GM12874 (cell line): ENCODE data around the gene CEP63.

Source experiments
- TF ChIP-seq, protein P1 (sequence below): IDR thresholded peaks from 2 replicates; pipeline ENCODE4 v1.5.1; 2011; ENCODE audit warnings: low read depth, mild to moderate bottlenecking, control low read depth, low read length, moderate library complexity; ENCODE audit not compliant: insufficient read depth

Gene CEP63

DNA sequence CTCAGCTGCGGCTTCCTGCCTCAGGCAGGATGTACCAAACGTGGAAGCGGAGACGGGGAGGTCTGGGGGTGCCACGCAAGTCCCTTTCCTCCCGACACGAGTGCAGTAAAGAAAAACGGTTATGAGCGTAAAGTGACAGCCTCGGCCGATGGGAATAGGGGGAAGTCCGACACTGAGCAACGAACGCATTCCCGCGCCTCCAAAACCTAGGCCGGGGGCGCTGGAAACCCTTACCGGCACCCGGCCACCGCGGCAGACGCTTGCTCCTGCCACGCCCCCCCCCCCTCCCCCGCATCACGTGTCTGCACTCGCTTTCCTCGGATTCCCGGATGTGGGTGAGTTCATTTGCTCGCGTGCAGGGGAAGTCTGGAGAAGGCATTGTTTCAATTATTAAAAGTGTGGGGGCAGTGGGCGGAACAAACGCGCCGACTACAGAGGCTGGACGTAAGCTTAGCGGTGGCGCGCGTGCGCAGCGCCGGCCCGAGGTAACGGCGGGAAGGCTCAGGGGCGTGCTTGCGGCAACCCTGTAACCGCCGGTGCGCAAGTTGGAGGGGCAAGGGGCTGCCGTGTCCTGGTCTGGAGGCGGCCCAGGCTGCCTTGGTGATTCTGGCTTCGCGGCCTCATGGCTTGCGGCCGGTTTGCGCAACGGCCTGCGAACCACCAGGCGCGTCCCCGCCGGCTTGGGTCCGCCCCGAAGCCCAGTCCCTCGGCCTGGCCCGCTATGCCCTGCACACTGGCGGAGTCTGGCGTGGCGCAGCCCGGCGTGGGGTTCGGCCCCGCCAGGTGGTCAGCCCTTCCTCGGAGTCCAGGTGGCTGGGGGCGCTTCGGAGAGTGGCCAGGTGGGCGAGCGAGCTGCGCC lies at the start of gene CEP63, which contains the start of gene ANAPC13:
TSS of gene CEP63 (plus strand) at position 340 of the 859 bp plus-strand sequence. CDS start 9,264 bp downstream, outside the sequence.
TSS of gene ANAPC13 (minus strand) at position 268 of the 859 bp plus-strand sequence. CDS start 3,081 bp downstream, outside the sequence.
- TF ChIP-seq, protein P1, sequence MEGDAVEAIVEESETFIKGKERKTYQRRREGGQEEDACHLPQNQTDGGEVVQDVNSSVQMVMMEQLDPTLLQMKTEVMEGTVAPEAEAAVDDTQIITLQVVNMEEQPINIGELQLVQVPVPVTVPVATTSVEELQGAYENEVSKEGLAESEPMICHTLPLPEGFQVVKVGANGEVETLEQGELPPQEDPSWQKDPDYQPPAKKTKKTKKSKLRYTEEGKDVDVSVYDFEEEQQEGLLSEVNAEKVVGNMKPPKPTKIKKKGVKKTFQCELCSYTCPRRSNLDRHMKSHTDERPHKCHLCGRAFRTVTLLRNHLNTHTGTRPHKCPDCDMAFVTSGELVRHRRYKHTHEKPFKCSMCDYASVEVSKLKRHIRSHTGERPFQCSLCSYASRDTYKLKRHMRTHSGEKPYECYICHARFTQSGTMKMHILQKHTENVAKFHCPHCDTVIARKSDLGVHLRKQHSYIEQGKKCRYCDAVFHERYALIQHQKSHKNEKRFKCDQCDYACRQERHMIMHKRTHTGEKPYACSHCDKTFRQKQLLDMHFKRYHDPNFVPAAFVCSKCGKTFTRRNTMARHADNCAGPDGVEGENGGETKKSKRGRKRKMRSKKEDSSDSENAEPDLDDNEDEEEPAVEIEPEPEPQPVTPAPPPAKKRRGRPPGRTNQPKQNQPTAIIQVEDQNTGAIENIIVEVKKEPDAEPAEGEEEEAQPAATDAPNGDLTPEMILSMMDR: no peak

DNA sequence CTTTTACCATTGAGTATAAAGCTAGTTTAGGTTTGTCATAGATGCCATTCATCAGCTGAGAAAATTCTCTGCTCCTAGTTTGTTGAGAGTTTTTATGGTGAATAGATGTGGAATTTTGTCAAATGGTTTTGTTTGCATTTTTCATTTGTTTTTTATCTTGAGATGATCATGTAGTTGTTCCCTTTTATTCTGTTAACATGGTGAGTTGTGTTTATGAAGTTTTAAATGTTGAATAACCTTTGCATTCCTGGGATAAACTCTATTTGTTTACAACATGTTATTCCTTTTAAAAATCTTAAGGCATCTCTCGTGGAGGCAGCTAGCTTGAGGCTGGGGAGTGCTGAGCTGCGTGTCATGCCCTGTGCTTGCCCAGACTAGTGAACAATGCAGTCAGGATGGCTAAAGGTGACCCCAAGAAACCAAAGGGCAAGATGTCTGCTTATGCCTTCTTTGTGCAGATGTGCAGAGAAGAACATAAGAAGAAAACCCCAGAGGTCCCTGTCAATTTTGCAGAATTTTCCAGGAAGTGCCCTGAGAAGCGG lies 48.6 kb upstream of the CEP63 start:
- TF ChIP-seq, protein P1: no peak

DNA sequence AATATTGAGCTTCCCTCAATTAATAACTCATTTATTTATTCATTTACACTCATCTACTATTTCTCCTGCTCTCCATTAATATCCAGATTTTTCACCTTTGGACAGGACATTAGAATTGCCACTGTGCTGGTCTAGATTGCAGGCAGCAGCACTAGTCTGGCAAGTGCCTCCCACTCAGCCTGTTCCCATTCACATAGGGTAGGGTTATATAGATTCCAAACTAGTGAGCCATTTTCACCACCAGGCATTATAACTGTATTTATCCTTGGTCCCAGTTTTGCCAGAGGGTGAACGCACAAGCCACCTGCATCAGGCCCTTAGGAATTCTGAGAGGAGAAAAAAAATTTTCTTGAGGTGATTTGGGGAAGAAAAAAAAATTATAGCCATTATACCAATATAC lies 44.5 kb upstream of the CEP63 start:
- TF ChIP-seq, protein P1: no peak

DNA sequence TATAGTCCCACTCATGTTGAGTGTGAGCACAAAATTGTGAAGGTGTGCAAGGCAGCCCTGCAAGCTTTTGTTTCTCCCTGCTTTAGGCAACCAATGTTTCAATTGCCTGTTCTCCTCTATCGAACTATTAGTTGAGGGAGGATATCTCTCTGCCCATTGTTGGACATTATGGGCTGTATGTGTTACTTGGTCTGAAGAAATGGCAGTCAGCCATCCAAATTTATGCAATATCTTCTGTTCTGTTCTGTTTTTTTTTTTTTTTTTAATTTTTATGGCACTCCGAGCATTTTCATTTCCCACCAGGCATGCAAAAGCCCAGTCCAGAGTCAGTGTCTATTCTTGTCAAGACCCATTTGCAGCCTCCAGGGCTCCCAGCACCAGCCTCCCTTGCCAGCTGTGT lies 44.0 kb upstream of the CEP63 start:
- TF ChIP-seq, protein P1: no peak

DNA sequence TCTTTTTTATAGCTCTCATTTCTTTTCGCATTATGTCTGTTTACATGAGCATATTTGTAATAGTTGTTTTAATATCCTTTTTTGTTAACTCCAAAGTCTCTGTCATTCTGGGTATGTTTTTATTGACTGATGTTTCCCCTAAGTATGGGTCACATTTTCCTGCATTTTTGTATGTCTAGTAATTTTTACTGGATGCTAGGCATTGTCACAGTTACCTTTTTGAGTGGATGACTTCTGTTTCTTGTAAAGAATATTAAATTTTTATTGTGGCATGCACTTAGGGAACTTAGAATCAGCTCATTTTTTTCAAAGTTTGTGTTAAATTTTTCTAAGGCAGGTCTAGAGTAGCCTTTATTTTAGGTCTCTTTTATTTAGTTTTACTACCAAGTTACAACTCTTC lies 40.8 kb upstream of the CEP63 start:
- TF ChIP-seq, protein P1: no peak

DNA sequence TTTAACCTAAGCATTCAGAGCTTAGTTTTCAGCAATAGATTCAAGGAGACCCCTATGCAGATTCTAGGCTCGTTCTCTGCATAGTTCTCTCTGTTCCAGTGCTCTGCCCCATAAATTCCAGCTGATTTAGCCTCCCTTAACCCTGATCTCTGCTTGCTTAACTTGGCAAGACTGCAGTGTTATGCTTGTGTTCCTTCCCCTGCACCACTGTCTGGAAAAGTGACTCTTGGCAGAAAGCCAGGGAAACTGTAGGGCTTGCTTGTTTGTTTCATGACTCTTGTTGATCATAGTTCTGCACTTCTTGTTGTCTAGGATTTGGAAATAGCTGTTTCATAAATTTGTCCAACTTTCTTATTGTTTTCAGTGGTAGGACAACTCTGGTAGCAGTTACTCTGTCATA lies 40.2 kb upstream of the CEP63 start:
- TF ChIP-seq, protein P1: no peak

DNA sequence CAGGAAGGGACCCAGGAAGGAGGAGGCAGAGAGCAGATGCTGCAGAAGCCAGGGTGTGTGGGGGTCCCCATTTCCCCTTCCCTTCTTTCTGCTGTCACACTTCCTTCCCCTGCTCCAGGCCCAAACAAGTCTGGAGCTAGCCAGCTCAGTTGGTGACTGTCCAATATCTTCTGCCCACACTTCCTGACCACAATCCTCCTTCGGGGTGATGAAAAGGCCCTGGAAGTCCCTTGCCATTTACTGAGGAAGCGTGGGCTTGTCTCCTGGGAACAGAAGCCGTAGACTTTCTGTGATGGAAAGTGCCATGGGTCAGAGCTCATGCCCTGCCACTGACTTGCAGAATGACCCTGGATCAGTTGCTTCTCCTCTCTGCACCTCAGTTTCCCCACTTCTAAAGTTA lies 39.1 kb upstream of the CEP63 start:
- TF ChIP-seq, protein P1: no peak
